Astrocyte (in vitro differentiated cells and primary cell): Measurements from ENCODE around the gene SPANXA1.

Experiments used
- CTCF ChIP-seq: IDR thresholded peaks from 2 replicates; pipeline ENCODE4 v1.5.1; 2011; ENCODE audit warnings: low read depth, mild to moderate bottlenecking, inconsistent platforms, low read length, moderate library complexity; ENCODE audit not compliant: insufficient read depth
- EZH2 ChIP-seq: IDR thresholded peaks from 2 replicates; pipeline ENCODE4 v1.6.1; 2012; ENCODE audit warnings: mild to moderate bottlenecking, low read length, inconsistent platforms; ENCODE audit not compliant: insufficient read depth

GRCh38 chrX:141609111-141609510 is 24.6 kb upstream of the SPANXA1 start:
- TF ChIP-seq CTCF (no peak), EZH2 (no peak)
